GM19023 (cell line): Measurements from ENCODE around the gene B3GNT9.

Experiments used
- ATAC-seq: cut with Tn5 transposase; IDR thresholded peaks from one replicate; pipeline ENCODE4 v1.9.1; 2021; ENCODE audit warnings: mild to moderate bottlenecking, moderate library complexity; ENCODE audit not compliant: unreplicated experiment

The B3GNT9 gene

DNA sequence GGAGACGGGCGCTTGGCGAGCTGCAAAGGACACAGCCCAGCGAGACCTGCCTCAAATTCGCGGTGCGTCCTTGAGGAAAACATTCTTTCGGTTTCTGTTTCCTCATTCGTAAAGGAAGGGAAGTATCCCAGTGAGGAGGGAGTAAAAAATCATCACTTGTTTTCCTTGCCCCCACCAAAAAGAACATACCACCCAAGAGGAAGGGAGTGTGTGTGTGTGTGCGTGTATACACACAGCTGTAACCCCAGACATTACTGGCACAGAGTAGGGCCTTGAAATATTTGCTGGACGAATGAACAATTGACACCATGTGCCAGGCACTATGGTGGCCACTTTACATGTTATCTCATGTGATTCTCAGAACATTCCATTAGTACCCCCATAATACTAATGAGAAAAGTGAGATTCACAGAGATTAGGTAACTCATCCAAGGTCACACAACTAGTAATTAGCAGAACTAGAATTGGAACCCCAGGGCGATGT, 34.9 kb upstream of the B3GNT9 start:
- ATAC-seq, result no peak

DNA sequence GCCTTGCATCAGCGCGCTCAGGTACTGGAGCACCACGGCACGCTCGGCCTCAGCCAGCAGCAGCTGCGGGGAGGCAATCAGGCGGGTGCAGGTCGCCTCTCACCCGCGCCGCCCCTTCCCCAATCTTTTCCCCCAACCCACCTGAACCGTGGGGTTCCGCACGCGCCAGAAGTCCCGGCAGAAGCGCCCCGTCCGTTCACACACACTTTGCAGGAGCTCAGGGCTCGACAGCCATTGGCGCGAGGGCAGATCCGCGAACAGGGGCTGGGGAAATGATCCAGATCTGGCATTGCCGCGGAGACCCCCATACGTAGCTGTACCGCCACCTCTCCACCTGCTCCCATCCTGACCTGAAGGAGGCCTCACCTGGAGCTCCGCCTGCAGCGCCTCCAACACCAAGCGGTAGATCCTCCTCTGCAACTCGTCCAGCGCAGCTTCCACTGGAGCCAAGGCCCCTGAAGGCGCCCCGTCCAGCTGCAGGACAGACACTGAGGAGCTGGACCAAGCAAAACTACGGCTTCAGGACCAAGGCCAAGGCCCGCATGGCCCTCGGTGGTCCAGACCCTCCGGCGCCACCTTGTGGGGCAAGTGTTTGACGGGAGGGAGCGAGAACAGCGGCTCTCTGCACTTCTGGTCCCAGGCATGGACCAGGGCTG, 34.3 kb upstream of the B3GNT9 start:
- no peak for ATAC-seq

DNA sequence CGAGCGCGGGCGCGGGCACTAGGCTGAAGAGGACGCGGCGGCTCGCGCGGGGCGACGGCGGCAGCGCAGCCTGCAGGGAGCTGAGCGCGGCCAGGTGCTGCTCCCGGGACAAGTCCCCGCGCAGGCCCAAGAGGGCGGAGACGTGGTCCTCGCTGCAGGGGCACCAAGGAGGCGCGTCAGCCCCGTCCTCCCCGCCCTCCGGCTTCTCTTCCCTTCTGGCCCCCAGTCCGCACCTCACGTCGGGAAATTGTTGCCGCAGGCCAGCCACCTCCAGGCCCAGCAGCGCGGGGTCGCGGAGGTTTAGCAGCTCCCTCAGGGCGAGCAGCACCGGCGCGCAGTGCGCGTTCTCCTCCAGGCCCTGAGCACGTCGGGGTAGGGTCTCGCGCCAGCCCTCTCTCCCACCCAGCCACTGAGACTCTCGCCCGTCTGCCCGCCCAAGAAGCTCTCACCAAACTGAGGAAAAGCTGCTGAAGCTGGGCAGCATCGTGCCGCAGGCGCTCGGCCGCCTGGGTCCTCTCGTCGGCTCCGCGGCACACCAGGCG, 33.7 kb upstream of the B3GNT9 start:
- ATAC-seq, result no peak

DNA sequence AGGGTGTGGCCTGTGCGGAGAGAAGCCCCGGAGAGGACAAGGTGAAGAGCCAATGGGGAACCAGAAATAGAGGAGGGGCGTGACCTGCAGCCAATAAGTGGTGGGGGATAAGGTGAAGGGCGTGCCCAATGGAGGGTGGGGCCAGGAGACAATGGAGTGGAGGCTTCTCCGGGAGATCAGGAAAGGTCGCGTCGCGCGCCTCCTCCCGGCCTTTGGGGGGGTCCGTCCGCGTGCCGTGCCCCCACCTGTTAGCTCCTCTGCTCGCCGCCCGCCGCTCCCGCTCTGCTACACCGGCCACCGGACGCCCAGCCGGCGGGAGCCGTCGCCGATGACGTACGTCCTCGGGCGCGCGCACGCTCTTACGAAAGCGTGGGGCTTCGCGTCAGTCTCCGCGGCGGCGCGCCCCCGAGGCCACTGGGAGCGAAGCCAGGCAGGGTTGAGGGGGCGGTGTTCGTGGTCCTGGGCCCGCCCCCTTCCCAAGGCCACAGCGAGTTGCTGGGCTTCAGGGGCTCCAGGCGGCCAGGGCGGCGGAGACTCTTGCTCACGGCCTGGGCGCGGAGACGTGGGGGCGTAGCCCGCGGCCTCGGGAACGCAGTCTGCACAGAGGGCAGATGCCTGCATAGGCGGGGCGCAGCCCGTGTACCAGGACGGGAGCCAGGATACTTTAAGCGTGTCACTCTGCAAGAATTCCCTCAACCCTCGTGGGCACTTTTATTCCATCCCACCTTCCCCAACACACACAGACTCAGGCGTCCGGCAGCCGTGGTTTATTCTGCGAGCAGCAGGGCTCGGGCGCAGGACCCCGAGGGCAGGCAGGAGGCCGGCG, 33.0 kb upstream of the B3GNT9 start, which contains the start of gene MATCAP1:
TSS of gene MATCAP1 (minus strand) at position 337 of the 826 bp plus-strand sequence. CDS start 3,353 bp downstream, outside the sequence.
- peak; percentile 95 for ATAC-seq

DNA sequence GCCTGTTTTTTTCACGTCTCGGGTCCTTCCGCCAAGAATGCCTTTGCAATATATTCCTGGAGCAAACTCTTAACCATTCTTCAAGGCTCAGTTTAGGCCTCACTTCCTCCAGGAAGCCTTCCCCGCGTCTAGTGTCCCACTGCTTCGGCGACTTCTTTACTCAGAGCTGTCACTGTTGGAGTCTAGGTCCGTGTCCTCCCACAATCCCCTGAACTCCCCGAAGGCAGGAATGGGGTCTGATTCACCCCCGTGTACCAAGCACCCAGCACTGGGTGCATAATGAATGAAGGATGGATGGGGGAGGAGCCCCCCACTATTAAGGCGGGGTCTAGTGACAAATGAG, 32.5 kb upstream of the B3GNT9 start:
- no peak for ATAC-seq

DNA sequence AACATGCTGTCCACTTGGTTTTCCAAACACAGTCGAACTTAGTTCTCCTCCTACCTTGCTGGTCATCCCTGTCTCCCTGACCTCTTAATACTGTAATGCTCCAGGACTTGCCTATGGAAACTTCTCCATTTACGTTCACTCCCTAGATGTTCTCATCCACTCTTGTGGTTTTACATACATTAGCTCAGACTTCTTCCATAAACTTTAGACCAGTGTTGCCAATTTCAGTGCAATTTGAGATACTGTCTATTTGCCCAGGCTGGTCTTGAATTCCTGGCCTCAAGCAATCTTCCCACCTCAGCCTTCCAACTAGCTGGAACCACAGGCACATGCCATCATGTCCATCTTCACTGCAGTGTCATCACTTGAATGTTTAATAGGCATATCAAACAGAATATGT, 31.5 kb upstream of the B3GNT9 start:
- ATAC-seq, result no peak

DNA sequence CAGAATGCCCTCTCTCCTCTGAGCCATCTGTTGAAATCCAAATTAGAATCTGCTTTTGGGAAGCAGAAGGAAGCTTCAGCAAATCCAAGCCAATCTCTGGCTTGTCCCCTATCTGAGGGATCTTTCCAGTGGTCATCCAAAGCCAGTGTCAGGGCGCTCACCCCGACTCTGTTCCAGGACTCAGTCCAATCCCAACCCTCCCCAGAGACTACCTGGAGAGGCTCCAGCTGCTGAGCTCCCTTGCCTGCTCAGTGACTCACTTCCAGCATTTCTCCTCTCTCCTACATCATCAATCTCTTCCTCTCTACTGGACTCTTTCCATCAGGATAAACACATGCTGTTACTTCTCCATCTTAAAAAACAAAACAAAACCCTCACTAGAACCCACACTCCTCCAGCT, 30.5 kb upstream of the B3GNT9 start:
- no peak for ATAC-seq

DNA sequence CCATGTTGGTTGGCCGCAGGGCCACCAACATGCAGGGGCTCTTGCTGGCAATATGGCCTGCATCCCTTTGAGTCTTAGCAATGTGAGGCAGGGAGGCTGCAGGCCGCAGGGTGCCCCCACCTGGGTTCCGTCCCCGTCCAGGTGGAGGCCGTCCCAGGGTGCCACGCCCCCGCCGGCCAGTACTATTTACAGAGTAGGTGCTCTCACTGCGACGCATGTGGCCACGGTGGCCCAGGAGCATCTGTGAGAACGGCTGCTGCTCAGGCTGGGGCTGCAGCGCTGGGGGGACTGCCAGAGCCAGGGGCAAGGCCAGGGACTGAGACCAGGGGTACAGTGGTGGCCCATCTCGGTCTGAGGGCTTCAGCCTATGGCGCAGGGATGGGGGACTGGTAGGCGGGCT, 29.4 kb upstream of the B3GNT9 start:
- no peak for ATAC-seq

DNA sequence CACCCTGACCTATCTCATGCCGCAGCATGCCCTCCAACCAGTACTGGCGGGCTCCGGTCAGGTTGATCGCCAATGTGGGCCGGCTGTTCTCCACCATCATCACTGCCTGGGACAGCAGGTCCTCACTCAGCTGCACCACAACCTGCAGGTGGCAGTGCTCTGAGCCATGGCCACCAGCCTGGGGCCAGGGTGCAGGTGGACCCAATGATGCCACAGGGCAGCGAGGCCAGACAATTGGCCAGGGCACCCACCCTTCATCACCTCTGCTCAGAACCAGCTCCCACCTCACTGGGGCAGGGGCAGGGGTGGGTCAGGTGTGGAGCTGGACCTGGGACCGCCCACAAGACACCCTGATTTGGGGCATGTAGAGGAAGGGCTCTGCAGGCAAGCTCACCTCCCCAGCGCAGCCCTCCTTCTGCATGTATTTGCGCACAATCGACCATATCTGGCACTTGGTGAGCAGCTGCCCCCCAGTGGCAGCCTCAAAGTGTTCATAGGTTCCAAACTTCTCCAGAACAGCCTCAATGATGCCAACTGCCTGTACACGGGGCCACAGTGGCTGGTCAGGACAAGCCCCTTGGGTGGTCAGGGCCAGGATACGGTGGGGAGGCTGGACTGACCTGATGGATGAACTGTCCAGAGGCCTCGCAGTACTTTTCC, 28.8 kb upstream of the B3GNT9 start:
- no peak for ATAC-seq

DNA sequence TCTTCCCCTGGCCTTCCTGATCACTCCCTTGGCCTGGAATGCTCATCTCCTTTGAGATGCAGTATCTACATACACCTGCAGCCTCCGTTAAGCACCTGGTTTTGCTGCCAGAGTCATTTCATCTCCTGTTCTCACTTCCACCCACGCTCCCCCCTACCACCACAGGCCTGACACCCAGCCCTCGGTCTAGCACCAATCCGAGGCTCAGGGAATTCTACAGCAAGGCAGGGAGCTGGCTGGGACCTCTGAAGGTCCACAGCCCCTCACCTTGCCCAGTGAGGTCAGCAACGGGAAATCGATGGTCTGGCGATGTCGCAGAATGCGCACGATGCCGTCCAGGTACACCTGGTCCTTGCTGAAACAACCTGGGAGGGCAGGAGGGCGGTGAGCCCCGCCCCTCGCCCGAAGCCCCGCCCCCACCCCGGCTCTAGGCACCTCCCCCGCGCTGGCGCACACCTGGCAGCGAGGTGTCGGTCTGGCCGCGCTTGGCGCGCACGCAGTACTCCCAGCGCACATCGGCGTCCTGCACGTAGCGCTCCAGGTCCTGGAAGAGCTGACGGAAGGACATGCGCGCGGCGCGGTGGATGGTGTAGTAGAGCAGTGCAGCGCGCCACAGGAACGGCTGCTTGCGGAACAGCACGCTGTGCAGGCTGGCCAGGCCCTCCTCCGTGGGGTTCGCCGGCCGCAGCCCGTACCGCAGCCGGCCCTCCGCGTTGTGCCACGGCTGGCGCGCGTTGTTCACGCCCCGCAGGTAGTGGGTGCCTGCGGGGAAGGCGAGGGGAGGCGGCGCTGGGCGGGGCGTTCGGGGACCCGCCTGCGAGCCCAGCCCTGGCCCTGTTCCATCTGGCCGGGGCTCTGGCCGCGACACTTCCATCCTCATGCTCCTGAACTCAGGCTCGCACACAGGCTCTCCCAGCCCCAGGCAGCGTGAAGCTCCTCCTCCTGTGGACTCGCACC, 27.2 kb upstream of the B3GNT9 start:
- ATAC-seq, result no peak

DNA sequence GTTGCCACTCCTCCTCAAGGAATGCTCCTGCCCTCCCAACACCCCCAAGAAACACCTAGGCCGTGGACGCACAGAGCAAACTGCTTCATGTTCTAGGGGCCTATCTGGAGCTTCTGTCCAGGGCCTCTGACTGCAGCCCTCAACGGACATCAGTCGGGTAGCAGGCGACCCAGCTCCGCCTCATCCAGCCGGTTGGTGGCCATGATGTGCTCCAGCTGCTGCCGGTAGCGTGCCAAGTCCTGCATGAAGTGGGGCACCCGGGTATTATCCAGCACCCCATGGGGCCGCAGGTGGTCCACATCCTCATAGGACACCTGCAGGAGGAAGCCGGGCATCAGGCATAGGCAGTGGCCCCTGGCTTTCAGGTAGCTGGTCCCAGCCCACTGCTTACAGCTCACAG, 25.9 kb upstream of the B3GNT9 start:
- no peak for ATAC-seq

DNA sequence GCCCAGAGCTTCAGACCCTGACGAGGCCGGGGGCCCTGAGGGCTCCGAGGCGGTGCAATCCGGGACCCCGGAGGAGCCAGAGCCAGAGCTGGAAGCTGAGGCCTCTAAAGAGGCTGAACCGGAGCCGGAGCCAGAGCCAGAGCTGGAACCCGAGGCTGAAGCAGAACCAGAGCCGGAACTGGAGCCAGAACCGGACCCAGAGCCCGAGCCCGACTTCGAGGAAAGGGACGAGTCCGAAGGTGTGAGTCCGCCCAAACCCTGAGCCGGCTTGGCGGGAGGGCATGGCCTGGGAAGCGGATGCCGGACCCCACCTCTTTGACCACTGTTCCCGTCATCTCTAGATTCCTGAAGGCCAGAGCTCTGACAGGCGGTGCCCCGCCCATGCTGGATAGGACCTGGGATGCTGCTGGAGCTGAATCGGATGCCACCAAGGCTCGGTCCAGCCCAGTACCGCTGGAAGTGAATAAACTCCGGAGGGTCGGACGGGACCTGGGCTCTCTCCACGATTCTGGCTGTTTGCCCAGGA, 24.0 kb upstream of the B3GNT9 start:
- no peak for ATAC-seq

DNA sequence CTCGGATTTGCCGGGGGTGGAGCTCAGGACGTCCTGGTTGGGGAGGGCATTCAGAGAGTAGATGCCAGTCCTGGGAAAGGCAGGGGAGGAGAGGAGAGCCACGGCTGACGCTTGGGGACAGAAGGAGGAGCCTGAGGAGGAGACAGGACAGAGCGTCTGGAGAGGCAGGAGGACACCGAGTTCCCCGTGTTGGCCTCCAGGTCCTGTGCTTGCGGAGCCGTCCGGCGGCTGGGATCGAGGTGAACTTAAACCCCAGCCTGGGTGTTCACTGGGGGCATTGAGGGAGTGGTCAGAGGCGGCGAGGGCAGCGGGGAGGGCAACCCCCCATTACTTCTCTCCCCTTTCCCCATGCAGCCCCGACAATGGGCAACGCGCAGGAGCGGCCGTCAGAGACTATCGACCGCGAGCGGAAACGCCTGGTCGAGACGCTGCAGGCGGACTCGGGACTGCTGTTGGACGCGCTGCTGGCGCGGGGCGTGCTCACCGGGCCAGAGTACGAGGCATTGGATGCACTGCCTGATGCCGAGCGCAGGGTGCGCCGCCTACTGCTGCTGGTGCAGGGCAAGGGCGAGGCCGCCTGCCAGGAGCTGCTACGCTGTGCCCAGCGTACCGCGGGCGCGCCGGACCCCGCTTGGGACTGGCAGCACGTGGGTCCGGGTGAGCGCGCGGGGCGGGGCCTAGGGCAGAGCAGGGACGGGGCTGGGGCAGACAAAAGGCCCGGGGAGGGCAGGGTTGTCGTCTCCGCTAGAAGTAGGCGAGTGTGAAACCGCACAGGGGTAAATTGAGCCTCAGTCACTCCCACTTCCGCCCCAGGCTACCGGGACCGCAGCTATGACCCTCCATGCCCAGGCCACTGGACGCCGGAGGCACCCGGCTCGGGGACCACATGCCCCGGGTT, 23.3 kb upstream of the B3GNT9 start:
- no peak for ATAC-seq

DNA sequence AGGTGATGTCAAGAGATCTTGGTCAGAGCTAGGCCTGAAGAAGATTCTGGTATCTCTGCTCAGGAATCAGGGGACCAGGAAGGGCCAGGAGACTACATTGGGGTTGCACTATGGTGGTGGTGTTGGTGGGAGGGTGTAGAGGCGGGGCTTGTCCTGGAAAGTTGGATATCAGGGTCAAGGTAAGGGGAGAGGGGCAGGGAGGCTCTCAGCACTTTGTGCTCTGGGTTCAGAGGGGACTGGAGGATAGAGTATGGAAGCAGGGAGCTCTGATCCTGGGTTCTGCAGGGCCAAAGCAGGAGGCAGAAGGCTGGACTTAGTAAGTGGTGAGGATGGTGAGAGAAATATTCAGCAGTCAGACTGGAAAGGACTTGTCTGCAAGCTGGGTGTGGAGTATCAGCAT, 22.5 kb upstream of the B3GNT9 start:
- no peak for ATAC-seq

DNA sequence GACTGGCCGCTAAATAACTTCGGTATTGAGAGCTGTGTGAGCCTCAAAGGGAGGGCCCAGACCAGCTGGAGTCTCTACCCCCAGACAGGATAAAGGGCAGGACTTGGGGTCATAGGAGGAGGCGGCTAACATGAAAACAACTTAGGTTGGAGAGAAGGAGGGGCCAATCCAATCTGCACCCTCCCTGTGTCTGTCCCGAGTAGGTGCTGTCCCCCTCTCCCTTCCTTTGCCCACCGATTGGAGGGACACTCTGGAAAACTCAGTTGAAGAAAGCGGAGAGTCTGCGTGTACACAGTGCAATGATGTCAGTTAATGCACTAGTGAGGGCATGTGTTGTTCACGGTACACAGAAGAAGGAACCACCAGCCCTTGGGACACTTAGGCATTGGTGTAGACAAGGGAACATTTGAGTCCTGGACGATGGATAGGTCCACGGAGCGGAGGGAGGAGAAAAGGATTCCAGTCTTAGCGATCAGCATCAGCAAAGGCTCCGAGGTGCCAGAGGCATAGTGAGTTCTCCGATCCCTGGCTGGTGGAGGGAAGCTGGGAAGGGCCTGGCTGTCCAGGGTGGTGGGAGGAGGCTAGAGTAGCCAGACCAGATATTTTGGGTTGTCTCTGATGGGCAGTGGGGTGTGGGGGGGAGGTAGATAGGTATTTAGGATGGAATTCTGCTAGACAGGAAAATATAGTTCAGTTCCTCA, 20.3 kb upstream of the B3GNT9 start:
- peak; percentile 7 for ATAC-seq

DNA sequence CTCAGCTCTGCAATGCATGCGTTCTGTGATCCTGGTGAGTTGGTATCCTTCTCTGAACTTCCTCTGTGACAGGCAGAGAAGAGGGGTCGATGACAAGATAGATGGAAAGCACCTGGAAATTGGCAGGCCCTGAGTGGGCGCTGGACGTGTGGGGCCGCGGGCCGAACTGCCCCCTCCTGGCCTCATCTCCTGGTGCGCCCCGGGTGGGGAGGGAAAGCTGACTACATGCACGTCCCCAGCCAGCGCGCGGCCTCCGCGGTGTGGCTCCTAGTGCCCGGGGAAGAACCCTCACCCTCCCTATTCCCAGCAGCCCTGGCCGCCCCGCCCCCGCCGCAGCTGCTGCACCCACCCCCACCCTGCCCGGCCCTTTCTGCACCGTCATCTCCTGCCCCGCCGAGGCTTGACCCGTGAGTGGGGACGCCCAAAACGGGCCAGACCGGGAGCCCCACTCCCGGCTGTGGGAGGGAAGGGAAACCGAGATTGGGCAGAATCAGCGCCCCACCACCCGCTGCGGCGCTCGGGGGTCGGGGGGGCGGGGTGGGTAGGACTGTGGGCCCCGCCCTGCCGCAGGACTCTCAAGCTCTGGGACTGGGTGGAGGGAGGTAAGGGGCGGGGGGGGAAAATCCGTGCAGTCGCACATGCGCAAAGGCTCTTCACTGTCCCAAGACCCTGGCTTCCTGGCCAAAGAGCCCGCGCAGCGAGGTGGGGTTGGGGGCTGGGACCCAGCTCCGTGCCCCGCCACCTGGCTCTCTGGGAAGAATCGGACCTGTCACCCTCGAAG, 19.6 kb upstream of the B3GNT9 start, which contains the start of gene NOL3:
TSS of gene NOL3 (plus strand) at position 371 of the 781 bp plus-strand sequence.
- peak; percentile 41 for ATAC-seq

DNA sequence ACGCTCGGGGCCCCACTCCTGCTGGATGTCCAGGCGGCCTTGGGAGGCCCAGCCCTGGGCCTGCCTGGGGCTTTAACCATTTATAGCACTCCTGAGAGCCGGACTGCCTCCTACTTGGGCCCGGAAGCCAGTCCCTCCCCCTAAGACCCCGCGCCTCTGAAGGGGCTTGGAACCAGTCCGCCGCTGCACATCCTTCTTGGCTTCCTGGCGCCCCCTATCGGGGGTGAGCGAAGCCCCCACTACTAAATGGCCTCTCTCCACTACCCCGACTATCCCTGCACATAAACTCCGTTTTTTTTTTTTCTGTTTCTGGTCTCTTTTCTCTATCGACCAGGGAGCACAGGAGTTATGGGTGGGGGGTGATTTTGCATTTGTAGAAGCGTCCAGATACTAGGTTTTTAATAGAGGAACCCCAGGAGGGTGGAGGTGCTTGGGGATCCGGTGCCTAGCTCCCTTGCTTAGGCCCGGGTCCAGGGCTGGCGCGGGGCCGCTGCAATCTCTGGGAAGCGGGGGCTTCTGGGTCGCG, 18.9 kb upstream of the B3GNT9 start:
- ATAC-seq, result no peak
